Measurements from ENCODE around the gene BDH2.

GRCh38 chr4:103044183-103044582 is 55.5 kb downstream of the BDH2 start:
- TF ChIP-seq, protein P1, sequence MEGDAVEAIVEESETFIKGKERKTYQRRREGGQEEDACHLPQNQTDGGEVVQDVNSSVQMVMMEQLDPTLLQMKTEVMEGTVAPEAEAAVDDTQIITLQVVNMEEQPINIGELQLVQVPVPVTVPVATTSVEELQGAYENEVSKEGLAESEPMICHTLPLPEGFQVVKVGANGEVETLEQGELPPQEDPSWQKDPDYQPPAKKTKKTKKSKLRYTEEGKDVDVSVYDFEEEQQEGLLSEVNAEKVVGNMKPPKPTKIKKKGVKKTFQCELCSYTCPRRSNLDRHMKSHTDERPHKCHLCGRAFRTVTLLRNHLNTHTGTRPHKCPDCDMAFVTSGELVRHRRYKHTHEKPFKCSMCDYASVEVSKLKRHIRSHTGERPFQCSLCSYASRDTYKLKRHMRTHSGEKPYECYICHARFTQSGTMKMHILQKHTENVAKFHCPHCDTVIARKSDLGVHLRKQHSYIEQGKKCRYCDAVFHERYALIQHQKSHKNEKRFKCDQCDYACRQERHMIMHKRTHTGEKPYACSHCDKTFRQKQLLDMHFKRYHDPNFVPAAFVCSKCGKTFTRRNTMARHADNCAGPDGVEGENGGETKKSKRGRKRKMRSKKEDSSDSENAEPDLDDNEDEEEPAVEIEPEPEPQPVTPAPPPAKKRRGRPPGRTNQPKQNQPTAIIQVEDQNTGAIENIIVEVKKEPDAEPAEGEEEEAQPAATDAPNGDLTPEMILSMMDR (IDR thresholded peaks at IDR 0.05; ENCODE audit: low read length) = no peak
- TF ChIP-seq EZH2 (IDR thresholded peaks at IDR 0.05; ENCODE audit: borderline replicate concordance, low read length) = no peak
